Dendritic cell treated with granulocyte-macrophage colony-stimulating factor and Interleukin-4, amounts not matched to agents 40 ng/mL and 50 ng/mL, for 4 days (primary cell): ENCODE measurements around the gene TBC1D17.
"Not testable (repeated sequence)": the region's sequence is repeated elsewhere in the genome, so short reads cannot be mapped to it uniquely, and the experiment has no call there.

Source experiments
- H3K27ac Mint-ChIP-seq: one replicate; pipeline ENCODE4 v1.8.0; 2022; ENCODE audit warnings: mild to moderate bottlenecking, mixed read lengths
- H3K27me3 Mint-ChIP-seq: one replicate; pipeline ENCODE4 v1.8.0; 2022; ENCODE audit warnings: mild to moderate bottlenecking, mixed read lengths
- H3K36me3 Mint-ChIP-seq: one replicate; pipeline ENCODE4 v1.8.0; 2022; ENCODE audit warnings: low read depth, mixed read lengths
- H3K4me1 Mint-ChIP-seq: one replicate; pipeline ENCODE4 v1.8.0; 2022; ENCODE audit warnings: low read depth, mixed read lengths
- H3K4me3 Mint-ChIP-seq: one replicate; pipeline ENCODE4 v1.8.0; 2022; ENCODE audit warnings: mild to moderate bottlenecking, moderate library complexity, mixed read lengths
- H3K9me3 Mint-ChIP-seq: one replicate; pipeline ENCODE4 v1.8.0; 2022; ENCODE audit warnings: mixed read lengths
- intact Hi-C: fragments of 100-400 bp; cut with micrococcal nuclease; formaldehyde crosslinking; loops from one replicate; pipeline ENCODE4 v1.15.0; 2022

The TBC1D17 gene

DNA sequence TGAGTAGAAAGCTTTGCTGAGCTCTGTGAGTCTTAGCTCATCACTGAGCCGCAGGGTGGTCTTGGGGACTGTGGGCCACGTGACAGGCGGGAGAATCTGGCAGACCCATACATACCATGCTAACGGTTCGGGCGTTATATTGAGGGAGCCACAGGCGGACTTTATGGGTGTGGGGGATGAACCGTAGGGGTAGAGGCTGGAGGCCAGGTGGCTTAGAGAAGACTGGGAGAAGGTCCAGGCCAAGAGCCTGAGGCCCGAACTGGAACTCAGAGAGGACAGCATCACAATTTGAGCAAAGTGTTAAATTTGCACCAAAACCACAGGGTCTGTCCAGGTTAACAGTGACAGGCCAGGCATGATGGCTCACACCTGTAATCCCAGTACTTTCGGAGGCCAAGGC is 36.2 kb downstream of the TBC1D17 start:
- no peaks in the 10 kb centered on the region for H3K9me3 Mint-ChIP-seq
- no peak overlapping the region for H3K4me3 Mint-ChIP-seq

DNA sequence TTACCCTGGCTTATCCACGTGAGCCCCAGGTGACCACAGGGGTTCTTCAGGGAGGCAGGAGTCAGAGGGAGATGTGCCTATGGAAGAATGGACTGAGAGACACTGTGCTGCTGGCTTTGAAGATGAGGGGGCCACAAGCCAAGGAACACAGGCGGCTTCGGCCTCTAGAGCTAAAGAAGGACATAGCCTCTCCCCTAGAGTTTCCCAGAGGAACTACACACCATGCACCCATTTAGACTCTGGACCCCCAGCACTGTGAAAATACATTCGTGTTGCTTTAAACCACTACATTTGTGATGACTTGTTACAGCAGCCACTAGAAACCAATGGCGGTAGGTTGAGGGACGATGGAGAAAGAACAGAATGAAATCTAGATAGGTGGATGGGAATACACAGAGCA is 37.8 kb downstream of the TBC1D17 start:
- Mint-ChIP-seq H3K36me3 (peaks cover 94% of the 10 kb centered on the region), H3K27me3 (no peaks in the 10 kb centered on the region), H3K9me3 (no peaks in the 10 kb centered on the region), H3K4me1 (peaks cover 90% of the 10 kb centered on the region), H3K27ac (peak overlapping the region; percentile 83), H3K4me3 (peak overlapping the region; percentile 35)
- intact Hi-C loops = no loop called here

More for the DNA sequence above, 36.2 kb downstream of the TBC1D17 start:
- intact Hi-C loops = no loop called here
- no peaks in the 10 kb centered on the region for H3K27me3 Mint-ChIP-seq
- H3K36me3 Mint-ChIP-seq = peaks cover 94% of the 10 kb centered on the region
- H3K4me1 Mint-ChIP-seq = peaks cover 87% of the 10 kb centered on the region
- peak overlapping the region; percentile 83 for H3K27ac Mint-ChIP-seq

DNA sequence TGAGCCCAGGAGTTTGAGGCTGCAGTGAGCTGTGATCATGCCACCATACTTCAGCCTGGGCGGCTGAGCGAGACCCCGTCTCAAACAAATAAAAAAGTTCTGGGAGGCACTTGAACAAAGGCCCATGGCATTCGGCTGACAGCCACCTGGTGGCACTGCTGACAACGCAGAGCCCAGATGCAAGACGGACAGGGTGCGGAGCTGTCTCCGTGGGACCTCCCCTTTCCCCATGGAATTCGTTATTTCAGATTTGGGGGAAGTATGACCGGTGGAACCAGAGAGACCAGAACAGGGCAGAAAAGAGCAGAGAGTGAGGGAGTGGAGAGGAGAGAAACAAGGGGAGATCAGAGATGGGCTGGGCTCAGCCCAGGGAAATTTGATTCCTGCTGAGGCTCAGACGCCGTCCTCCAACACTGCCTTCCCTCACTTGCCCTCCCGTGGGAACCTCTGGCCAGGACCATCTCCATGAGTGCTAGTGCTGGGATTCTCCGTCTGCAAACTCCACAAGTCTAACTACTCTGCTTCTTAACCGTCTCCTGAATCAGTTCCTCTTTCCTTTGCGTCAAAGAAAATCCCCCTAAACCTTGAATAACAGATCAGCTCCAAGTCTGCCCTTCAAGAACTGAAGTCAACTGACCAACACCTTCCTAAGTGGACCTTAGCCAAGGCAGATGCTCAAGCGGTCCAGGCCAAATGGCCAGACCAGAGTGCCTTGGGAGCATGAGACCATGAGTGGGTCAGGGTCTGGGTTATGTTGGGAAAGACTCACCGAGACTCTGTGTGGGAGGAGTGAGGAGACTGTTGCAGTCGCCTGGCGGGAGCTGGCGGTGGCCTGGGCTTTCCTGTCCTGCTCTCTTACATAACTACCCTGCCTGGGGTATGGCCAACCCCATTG is 39.6 kb downstream of the TBC1D17 start:
- peaks cover 97% of the 10 kb centered on the region for H3K36me3 Mint-ChIP-seq
- no peaks in the 10 kb centered on the region for H3K9me3 Mint-ChIP-seq
- no peaks in the 10 kb centered on the region for H3K27me3 Mint-ChIP-seq
- H3K27ac Mint-ChIP-seq = peak overlapping the region; percentile 82
- H3K4me3 Mint-ChIP-seq = peak overlapping the region; percentile 78
- peaks cover 92% of the 10 kb centered on the region for H3K4me1 Mint-ChIP-seq
- intact Hi-C loops = no loop called here

DNA sequence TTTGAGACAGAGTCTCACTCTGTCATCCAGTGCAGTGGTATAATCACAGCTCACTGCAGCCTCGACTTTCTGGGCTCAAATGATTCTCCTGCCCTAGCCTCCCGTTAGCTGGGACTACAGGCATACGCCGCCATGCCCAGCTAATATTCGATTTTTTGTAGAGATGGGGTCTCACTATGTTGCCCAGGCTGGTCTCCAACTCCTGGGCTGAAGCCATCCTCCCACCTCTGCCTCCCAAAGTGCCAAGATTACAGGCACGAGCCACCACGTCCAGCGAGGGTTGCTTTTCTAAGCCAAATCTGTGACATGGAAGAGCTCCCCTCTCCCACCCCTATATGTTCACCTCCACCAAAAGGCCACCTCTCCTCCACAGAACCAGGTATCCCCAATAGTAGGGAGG is 40.6 kb downstream of the TBC1D17 start:
- intact Hi-C loops = no loop called here
- Mint-ChIP-seq H3K9me3 (no peaks in the 10 kb centered on the region), H3K4me3 (peak overlapping the region; percentile 57), H3K36me3 (peaks cover 97% of the 10 kb centered on the region), H3K27me3 (no peaks in the 10 kb centered on the region), H3K4me1 (peaks cover 95% of the 10 kb centered on the region), H3K27ac (peak overlapping the region; percentile 82)

DNA sequence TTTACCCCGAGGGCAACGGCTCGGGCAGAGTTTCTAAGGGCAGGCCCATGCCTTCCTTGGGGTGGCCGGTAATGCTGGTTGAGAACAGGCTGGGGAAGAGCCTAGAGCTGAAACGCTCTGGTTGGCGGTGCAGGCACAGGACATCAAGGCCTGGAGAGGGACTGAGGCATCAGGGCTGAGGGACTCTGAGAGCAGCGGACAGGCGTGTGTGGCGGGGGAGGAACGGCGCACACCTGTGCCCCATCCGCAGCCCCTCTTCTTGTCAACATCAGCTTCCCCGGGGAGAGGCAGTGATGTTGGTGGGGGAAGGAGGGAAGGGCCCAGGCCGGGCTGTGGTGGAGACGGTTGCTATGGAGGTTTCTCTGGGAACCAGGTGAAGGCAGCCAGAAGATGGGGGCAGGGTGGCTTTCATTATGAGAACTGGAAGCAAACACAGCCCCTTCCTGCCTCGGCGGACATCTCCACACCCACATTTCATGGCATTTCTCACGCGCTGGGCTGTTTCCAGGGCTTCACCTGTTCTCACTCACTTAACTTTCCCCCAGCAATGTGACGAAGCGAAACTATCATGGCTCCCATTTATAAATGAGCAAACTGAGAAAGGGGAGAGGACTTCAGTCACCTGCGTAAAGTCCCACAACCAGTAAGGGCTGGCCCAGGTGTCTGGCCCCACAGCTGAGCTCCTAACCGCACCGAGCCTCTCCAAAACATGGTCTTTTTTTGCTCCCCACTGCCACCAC is 43.3 kb downstream of the TBC1D17 start:
- Mint-ChIP-seq H3K27ac (peak overlapping the region; percentile 86), H3K4me1 (peaks cover 92% of the 10 kb centered on the region), H3K36me3 (peaks cover 97% of the 10 kb centered on the region), H3K4me3 (no peak overlapping the region), H3K27me3 (no peaks in the 10 kb centered on the region), H3K9me3 (no peaks in the 10 kb centered on the region)
- intact Hi-C loops = no loop called here

DNA sequence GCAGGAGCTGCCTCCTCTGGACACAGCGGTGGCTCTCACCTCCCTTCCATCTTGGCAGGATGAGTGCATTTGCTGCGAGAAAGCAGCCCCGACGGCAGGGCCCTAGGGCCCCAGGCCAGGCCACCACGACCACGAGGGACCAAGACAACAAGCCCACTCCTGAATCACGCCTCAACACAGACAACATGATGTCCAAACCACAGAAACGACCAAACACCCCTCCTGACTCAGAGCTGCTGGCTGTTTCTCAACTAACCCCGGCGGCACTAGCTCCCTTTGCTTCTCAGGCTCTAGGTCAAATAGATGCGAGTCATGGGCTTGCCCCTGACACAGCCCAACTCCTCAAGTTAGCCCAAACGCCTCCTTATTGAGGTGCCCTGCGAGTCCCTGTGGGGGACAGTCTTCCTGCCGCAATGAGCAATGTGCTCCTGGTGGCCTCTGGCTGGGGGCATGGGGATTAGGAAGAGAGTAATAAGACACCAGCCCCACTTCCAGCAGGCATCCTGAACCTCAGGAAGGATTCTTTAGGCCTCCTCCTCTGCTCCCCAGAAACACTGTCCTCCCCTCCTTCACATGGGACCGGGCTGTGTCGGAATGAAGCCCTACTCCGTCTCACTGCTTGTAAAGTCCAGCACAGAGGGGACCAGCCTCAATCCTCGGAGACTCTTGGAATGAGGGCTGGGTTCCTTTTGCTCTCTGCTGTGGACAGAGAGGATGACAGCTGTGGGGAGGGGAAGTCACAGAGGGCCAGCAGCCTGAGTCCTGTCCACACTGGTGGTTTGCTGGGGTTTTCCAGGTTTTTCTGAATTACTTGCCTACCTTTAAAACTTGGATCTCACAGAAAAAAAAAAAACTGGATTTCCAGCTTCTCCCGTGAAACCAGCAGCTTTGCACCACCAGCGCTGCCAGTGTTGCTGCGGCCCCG is 44.6 kb downstream of the TBC1D17 start:
- intact Hi-C loops = no loop called here
- Mint-ChIP-seq H3K9me3 (no peaks in the 10 kb centered on the region), H3K27ac (peak overlapping the region; percentile 86), H3K27me3 (no peaks in the 10 kb centered on the region), H3K4me1 (peaks cover 92% of the 10 kb centered on the region), H3K36me3 (peaks cover 100% of the 10 kb centered on the region), H3K4me3 (peak overlapping the region; percentile 58)

DNA sequence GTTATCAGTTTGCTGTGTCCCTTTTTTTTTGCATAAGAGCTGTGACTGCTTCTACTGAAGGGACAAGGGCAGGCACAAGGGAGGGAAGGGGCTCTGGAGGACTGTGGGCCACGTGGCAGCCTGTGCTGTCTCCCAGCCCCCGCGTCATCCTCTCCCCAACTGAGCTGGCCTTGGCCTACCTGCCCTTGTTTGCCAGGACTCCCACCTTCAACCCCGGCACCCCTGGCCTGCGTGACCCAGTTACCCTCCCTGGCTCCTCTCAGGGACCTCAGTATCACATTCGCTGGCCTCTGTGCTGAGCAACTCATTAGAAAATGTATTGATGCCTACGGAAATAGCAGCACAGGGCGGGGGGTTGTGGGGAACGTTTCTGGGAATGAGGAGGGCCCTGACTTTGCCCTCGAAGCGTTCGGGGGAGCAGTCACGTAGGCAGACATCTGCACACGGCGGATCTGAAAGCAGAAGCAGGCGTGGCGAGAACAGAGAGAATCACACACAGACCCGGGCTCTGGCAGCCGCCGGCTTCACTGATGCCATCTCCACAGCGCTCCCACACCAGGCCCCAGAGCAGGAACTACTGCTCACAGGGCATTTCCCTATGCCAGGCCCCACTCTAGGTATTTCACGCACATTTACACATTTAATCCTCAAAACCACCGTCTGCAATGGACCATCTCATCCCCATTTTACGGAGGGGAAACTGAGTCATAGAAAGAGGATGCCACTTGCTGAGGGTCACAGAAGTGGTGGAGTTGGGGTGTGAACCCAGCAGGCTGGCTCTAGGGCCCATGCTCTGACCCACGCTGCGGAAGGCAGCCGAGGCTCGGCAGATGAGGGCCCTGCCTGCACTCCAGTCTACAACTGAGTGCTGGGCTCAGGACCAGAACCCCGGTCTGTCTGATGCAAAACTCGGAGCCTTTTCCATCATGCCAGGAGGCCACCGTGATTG is 45.8 kb downstream of the TBC1D17 start:
- Mint-ChIP-seq H3K27ac (peak overlapping the region; percentile 86), H3K9me3 (no peaks in the 10 kb centered on the region), H3K36me3 (peaks cover 100% of the 10 kb centered on the region), H3K27me3 (no peaks in the 10 kb centered on the region), H3K4me3 (peak overlapping the region; percentile 58), H3K4me1 (peaks cover 90% of the 10 kb centered on the region)
- intact Hi-C loops = no loop called here

DNA sequence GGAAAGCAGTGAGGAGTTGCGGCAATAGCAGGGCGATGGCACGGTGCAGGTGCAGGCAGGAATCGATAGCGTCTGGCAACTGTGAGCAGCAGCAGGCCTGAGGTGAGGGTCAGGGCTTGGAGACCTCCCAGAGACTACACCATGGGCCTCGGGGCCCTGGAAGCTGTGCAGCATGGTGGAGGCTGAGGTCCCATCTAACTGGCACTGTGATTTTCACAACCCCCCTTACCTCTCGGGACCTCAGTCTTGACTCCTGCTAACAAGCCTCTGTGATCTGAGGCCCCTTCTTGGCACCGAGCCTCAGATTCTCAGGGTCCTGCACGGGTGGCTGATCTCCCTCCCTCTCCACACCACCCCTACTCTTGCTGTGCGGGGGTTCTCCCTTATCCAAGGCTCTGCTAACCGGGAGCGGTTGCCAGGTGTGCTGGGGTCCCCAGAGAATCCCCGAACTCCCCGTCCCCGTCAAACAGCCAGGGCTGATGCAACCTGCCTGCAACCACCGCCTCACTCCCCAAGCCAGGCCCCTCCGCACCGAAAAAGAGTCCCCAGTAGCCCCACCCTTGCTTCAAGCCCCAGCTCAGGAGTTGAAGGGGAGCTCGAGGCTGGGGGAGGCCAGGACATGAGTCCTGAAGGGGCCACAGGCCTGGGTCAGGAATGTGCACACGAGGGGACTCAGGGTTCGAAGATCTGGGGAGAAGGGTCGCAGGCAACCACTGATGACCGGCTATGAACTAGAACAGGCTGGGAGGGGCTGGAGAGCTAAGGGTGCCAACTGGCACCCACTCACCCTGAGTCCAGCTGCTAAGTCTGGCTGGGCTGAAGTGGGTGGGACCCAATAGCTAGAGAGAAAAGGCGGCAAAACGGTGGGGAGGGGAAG is 46.7 kb downstream of the TBC1D17 start:
- peak overlapping the region; percentile 86 for H3K27ac Mint-ChIP-seq
- peak overlapping the region; percentile 58 for H3K4me3 Mint-ChIP-seq
- H3K9me3 Mint-ChIP-seq = no peaks in the 10 kb centered on the region
- no peaks in the 10 kb centered on the region for H3K27me3 Mint-ChIP-seq
- H3K4me1 Mint-ChIP-seq = peaks cover 84% of the 10 kb centered on the region
- peaks cover 100% of the 10 kb centered on the region for H3K36me3 Mint-ChIP-seq
- intact Hi-C loops = no loop called here

DNA sequence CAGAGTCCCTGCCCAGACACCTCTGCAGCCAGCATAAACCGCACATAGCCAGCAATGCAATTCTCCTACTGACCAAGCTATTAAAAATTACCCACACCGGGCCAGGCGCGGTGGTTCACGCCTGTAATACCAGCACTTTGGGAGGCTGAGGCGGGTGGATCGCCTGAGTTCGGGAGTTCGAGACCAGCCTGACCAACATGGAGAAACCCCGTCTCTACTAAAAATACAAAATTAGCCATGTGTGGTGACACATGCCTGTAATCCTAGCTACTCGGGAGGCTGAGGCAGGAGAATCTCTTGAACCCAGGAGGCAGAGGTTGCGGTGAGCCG is 47.3 kb downstream of the TBC1D17 start:
- intact Hi-C loops = loop anchor here (5.0 kb wide), 1 partner anchor 33 kb away; no protein-coding TSS in a partner anchor
- not testable (repeated sequence) for H3K9me3 Mint-ChIP-seq, H3K27me3 Mint-ChIP-seq
- H3K27ac Mint-ChIP-seq = peak overlapping the region; percentile 86
- peak overlapping the region; percentile 55 for H3K4me3 Mint-ChIP-seq
- H3K36me3 Mint-ChIP-seq = peaks cover 100% of the 10 kb centered on the region
- H3K4me1 Mint-ChIP-seq = peaks cover 82% of the 10 kb centered on the region

DNA sequence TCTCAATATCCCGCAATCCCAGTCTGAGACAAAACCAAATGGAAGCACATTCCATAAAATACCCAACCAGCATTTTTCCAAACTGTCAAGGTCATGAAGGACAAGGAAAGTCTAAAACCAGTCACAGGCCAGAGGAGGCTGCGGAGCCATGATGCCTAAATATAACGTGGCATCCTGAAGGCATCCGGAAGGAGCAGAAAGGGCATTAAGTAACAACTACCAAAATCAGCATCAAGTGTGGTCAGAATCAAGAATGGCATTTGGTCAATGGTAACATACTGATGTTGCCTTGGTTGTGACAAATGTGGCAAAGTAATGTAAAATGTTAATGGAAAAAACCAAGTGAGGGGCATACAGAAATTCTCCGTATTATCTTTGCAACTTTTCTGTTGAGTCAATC is 48.0 kb downstream of the TBC1D17 start:
- intact Hi-C loops = loop anchor here (5.0 kb wide), 1 partner anchor 33 kb away; no protein-coding TSS in a partner anchor
- Mint-ChIP-seq H3K27me3 (no peaks in the 10 kb centered on the region), H3K4me1 (peaks cover 82% of the 10 kb centered on the region), H3K36me3 (peaks cover 100% of the 10 kb centered on the region), H3K9me3 (no peaks in the 10 kb centered on the region), H3K27ac (peak overlapping the region; percentile 86), H3K4me3 (peak overlapping the region; percentile 55)

DNA sequence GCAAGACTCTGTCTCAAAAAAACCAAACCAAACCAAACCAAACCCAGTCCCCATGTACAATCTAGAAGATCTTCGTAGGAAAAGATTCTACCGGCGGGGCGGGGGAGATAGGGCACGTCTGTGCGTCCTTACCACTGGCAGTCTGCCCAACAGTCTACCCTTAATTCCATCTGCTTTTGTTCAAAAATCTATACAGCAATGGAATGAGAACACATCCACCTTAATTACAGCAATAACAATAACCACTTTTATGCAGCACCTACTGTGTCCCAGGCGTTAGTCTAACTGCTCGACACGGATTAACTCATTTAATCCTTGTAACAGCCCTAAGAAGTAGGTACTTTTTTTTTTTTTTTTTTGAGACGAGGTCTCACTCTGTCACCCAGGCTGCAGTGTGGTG is 49.0 kb downstream of the TBC1D17 start:
- Mint-ChIP-seq H3K9me3 (no peaks in the 10 kb centered on the region), H3K36me3 (peaks cover 100% of the 10 kb centered on the region), H3K27me3 (peaks cover 1% of the 10 kb centered on the region), H3K4me1 (peaks cover 82% of the 10 kb centered on the region), H3K4me3 (peak overlapping the region; percentile 85), H3K27ac (peak overlapping the region; percentile 72)
- intact Hi-C loops = loop anchor here (5.0 kb wide), 1 partner anchor 34 kb away; no protein-coding TSS in a partner anchor
